Neuronal stem cell (in vitro differentiated cells): ENCODE measurements around the gene ARHGEF1.

ENCODE experiments used
- DNase-seq: peaks from one replicate; pipeline ENCODE4 v3.0.0-alpha.2; 2013; ENCODE audit warnings: low spot score
- H2AFZ ChIP-seq: one replicate; pipeline ENCODE4 v1.6.1; 2013; ENCODE audit warnings: mild to moderate bottlenecking, low read length, inconsistent platforms
- H2AK5ac ChIP-seq: 2 replicates; pipeline ENCODE4 v1.6.1; 2013; ENCODE audit warnings: low read depth, mild to moderate bottlenecking, inconsistent platforms, low read length, moderate library complexity, mixed read lengths
- H2BK120ac ChIP-seq: 2 replicates; pipeline ENCODE4 v1.6.1; 2013; ENCODE audit warnings: low read depth, mild to moderate bottlenecking, inconsistent platforms, low read length, moderate library complexity, mixed read lengths
- H2BK12ac ChIP-seq: one replicate; pipeline ENCODE4 v1.6.1; 2013; ENCODE audit warnings: low read length, inconsistent platforms
- H2BK15ac ChIP-seq: 2 replicates; pipeline ENCODE4 v1.6.1; 2013; ENCODE audit warnings: mild to moderate bottlenecking, low read length, inconsistent platforms, mixed read lengths
- H2BK5ac ChIP-seq: one replicate; pipeline ENCODE4 v1.6.1; 2013; ENCODE audit warnings: inconsistent platforms, mild to moderate bottlenecking, low read length, moderate library complexity
- H3K14ac ChIP-seq: one replicate; pipeline ENCODE4 v1.6.1; 2013; ENCODE audit warnings: low read length, inconsistent platforms
- H3K18ac ChIP-seq: 2 replicates; pipeline ENCODE4 v1.6.1; 2013; ENCODE audit warnings: low read length, inconsistent platforms
- H3K23ac ChIP-seq: 2 replicates; pipeline ENCODE4 v1.6.1; 2013; ENCODE audit warnings: low read depth, mild to moderate bottlenecking, mixed read lengths, low read length, inconsistent platforms; ENCODE audit not compliant: poor library complexity
- H3K27ac ChIP-seq: replicated peaks from 3 replicates; pipeline ENCODE4 v1.5.1; 2013; ENCODE audit warnings: low read length, inconsistent platforms
- H3K27me3 ChIP-seq, 3 experiments: 2 replicates each; pipeline ENCODE4 v1.6.1; 2013; ENCODE audit warnings: low read length in 3 of 3, mild to moderate bottlenecking in 2 of 3, inconsistent platforms in 1 of 3, low read depth in 1 of 3, mixed read lengths in 1 of 3, moderate library complexity in 1 of 3; ENCODE audit not compliant: control insufficient read depth in 3 of 3, insufficient read depth in 3 of 3
- H3K36me3 ChIP-seq, 2 donors: replicated peaks in 1 of 2; 2 replicates each; pipeline ENCODE4 v1.6.1; 2013; ENCODE audit warnings: low read length in 2 of 2; ENCODE audit not compliant: control insufficient read depth in 2 of 2, insufficient read depth in 2 of 2
- H3K4ac ChIP-seq: 2 replicates; pipeline ENCODE4 v1.6.1; 2013; ENCODE audit warnings: inconsistent platforms, mild to moderate bottlenecking, low read length, moderate library complexity
- H3K4me1 ChIP-seq, 2 donors: 1 replicate in 1 of 2; 2 replicates in 1 of 2; pipeline ENCODE4 v1.6.1; 2013; ENCODE audit warnings: low read length in 2 of 2, low read depth in 1 of 2; ENCODE audit not compliant: control insufficient read depth in 2 of 2, insufficient read depth in 1 of 2
- H3K4me2 ChIP-seq: one replicate; pipeline ENCODE4 v1.6.1; 2013; ENCODE audit warnings: mild to moderate bottlenecking, low read length, inconsistent platforms; ENCODE audit not compliant: insufficient read depth, poor library complexity, severe bottlenecking
- H3K4me3 ChIP-seq, 2 donors: 2 replicates each; pipeline ENCODE4 v1.5.1; 2013; ENCODE audit warnings: low read length in 2 of 2, mild to moderate bottlenecking in 2 of 2, inconsistent platforms in 1 of 2, moderate library complexity in 1 of 2
- H3K79me1 ChIP-seq: one replicate; pipeline ENCODE4 v1.6.1; 2013; ENCODE audit warnings: low read depth, mild to moderate bottlenecking, inconsistent platforms, low read length, moderate library complexity
- H3K9ac ChIP-seq: one replicate; pipeline ENCODE4 v1.6.1; 2013; ENCODE audit warnings: mild to moderate bottlenecking, low read depth, low read length, inconsistent platforms; ENCODE audit not compliant: poor library complexity
- H3K9me3 ChIP-seq, 2 donors: replicated peaks in 1 of 2; 2 replicates each; pipeline versions ENCODE3 to v1.6.1; 2013; ENCODE audit warnings: low read length in 2 of 2, mild to moderate bottlenecking in 2 of 2, inconsistent platforms in 1 of 2, low read depth in 1 of 2, mixed read lengths in 1 of 2, moderate library complexity in 1 of 2; ENCODE audit not compliant: control insufficient read depth in 2 of 2, insufficient read depth in 1 of 2
- H4K8ac ChIP-seq: one replicate; pipeline ENCODE4 v1.6.1; 2013; ENCODE audit warnings: low read depth, mild to moderate bottlenecking, inconsistent platforms, low read length, moderate library complexity
- H4K91ac ChIP-seq: one replicate; pipeline ENCODE4 v1.6.1; 2013; ENCODE audit warnings: low read length, low read depth, mild to moderate bottlenecking, inconsistent platforms; ENCODE audit not compliant: poor library complexity
- WGBS, 2 donors: extraction: QIAGEN DNeasy Blood & Tissue Kit; methylation state at CpG; one replicate each; pipeline ENCODE4 v1.1.7; 2013; ENCODE audit warnings: missing lambda C conversion rate in 2 of 2, mixed read lengths in 1 of 2; ENCODE audit not compliant: insufficient read length in 2 of 2, insufficient replicate concordance in 1 of 2; ENCODE audit errors: extremely low coverage in 2 of 2; 5-methylcytosine and 5-hydroxymethylcytosine counted together

The ARHGEF1 gene

GRCh38 chr19:41860419-41861115 is 22.4 kb upstream of the ARHGEF1 start:
- peak overlapping the region; percentile 99 for H2BK5ac ChIP-seq
- peaks cover 0 to 3% (median 0%) of the 10 kb centered on the region in 3 experiments for H3K27me3 ChIP-seq
- peaks cover 43 to 51% of the 10 kb centered on the region in 2 donors for H3K36me3 ChIP-seq
- H3K23ac ChIP-seq: peak overlapping the region; percentile 99
- H3K79me1 ChIP-seq: peaks cover 21% of the 10 kb centered on the region
- H2BK120ac ChIP-seq: no peak overlapping the region
- peak overlapping the region; percentile 99 for H3K9ac ChIP-seq
- no peak overlapping the region for H4K8ac ChIP-seq
- WGBS, 2 donors: no CpG with 5 or more reads among the region's 45 CpGs
- H3K18ac ChIP-seq: peak overlapping the region; percentile 92
- no peak overlapping the region for H2BK12ac ChIP-seq
- no peaks in the 10 kb centered on the region for H3K9me3 ChIP-seq
- no peak overlapping the region for H4K91ac ChIP-seq
- peak overlapping the region; percentile 26 for H3K27ac ChIP-seq
- peak overlapping the region; percentile 66 for H3K14ac ChIP-seq
- H2AK5ac ChIP-seq: peak overlapping the region; percentile 88
- no peak overlapping the region for H2BK15ac ChIP-seq
- peaks cover 16 to 21% of the 10 kb centered on the region in 2 donors for H3K4me1 ChIP-seq
- H2AFZ ChIP-seq: peak overlapping the region; percentile 90
- DNase-seq: no peak
- H3K4ac ChIP-seq: no peak overlapping the region
- H3K4me2 ChIP-seq: peak overlapping the region; percentile 72
- peak overlapping the region; percentile 95 to 98 for H3K4me3 ChIP-seq

DNA sequence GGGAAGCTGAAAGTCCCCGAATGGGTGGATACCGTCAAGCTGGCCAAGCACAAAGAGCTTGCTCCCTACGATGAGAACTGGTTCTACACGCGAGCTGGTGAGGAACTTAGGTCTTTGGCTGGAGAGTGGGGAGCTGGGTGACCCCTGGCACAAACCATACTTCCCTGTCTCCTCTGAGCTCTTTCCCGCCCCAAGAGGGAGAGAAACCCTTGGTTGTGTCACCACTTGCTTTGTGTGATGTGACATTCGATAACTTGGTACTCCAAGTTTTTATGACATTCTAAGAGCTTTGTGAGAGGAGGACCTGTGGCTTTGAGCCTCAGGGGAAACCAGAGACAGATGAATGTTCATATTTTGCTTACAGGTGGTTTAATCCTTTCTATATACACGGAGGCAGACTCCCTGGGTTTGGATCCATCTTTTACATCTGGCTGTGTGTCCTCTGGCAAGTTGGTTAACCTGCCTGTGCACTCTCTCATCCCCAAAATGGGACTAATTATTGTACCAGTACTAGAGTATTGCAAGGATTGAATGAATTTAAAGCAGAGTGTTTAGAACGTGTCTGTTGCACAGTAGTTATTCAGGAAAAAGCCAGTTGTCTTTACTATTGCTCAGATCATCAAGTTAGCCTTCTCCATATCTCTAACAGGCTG is 21.7 kb upstream of the ARHGEF1 start:
- Histone ChIP-seq H2BK5ac (no peak overlapping the region), H3K27me3 (no peaks in the 10 kb centered on the region), H3K36me3 (peaks cover 44 to 54% of the 10 kb centered on the region in 2 donors), H3K9ac (peak overlapping the region; percentile 99), H2AK5ac (no peak overlapping the region), H3K79me1 (peaks cover 22% of the 10 kb centered on the region), H3K18ac (no peak overlapping the region), H4K8ac (no peak overlapping the region), H3K14ac (no peak overlapping the region), H3K9me3 (no peaks in the 10 kb centered on the region), H3K4me1 (peaks cover 16 to 21% of the 10 kb centered on the region in 2 donors), H3K23ac (no peak overlapping the region), H3K4me2 (peak overlapping the region; percentile 72), H3K27ac (no peak overlapping the region), H2BK15ac (no peak overlapping the region), H2BK120ac (no peak overlapping the region), H2AFZ (no peak overlapping the region), H3K4ac (no peak overlapping the region), H2BK12ac (no peak overlapping the region), H3K4me3 (peak overlapping the region; percentile 95 to 98), H4K91ac (no peak overlapping the region)
- WGBS, 2 donors: no CpG with 5 or more reads among the region's 9 CpGs
- DNase-seq: no peak

- Histone ChIP-seq H3K4me3 (peak overlapping the region in 1 of 2 donors; percentile 98), H3K36me3 (peaks cover 48 to 59% of the 10 kb centered on the region in 2 donors), H3K27me3 (no peaks in the 10 kb centered on the region), H4K8ac (no peak overlapping the region), H3K4me1 (peaks cover 16 to 21% of the 10 kb centered on the region in 2 donors), H2BK15ac (no peak overlapping the region), H3K14ac (no peak overlapping the region), H3K9me3 (no peaks in the 10 kb centered on the region), H3K9ac (no peak overlapping the region), H2AK5ac (no peak overlapping the region), H2BK12ac (no peak overlapping the region), H3K4ac (no peak overlapping the region), H2BK5ac (no peak overlapping the region), H3K79me1 (peaks cover 25% of the 10 kb centered on the region), H2BK120ac (no peak overlapping the region), H3K23ac (no peak overlapping the region), H3K18ac (no peak overlapping the region), H3K4me2 (no peak overlapping the region), H4K91ac (no peak overlapping the region), H2AFZ (no peak overlapping the region), H3K27ac (no peak overlapping the region)
- WGBS, 2 donors: no CpG with 5 or more reads among the region's 9 CpGs
- DNase-seq: no peak
Measured at GRCh38 chr19:41861846-41862245, 21.1 kb upstream of the ARHGEF1 start.

DNA sequence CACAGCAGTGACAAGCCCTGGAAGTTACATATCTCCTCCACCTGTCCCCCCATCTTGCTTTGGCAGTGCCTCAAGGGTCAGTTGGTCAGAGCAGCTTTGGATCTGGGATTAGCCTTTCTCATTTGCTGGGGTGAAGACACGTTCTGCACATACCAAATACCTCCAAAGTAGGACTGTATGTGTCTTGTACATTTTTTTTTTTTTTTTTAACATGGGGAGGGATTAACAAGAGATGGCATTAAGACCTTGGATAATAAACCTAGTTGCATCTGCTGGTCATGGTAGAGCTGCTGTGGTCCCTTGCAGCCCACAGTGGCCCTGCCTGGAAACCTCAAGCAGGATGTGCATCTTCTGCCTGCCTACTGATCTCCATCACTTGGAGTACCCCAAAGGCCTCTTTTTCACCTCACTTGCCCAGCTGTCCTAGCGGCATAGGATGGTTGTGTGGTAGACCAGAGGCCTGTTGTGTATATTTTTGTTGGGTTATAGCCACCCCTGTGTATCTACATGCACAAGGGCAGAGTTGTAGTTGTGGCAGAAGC is 20.5 kb upstream of the ARHGEF1 start:
- no peak overlapping the region for H2BK5ac ChIP-seq
- no peak overlapping the region for H2BK120ac ChIP-seq
- H3K9ac ChIP-seq: no peak overlapping the region
- H4K8ac ChIP-seq: no peak overlapping the region
- H3K79me1 ChIP-seq: peaks cover 25% of the 10 kb centered on the region
- peaks cover 16 to 21% of the 10 kb centered on the region in 2 donors for H3K4me1 ChIP-seq
- H4K91ac ChIP-seq: no peak overlapping the region
- no peak for DNase-seq
- H3K27me3 ChIP-seq: no peaks in the 10 kb centered on the region
- H3K9me3 ChIP-seq: no peaks in the 10 kb centered on the region
- peak overlapping the region in 1 of 2 donors; percentile 36 for H3K4me3 ChIP-seq
- no CpG with 5 or more reads among the region's 2 CpGs for WGBS, 2 donors
- no peak overlapping the region for H2BK15ac ChIP-seq
- no peak overlapping the region for H2AK5ac ChIP-seq
- H3K4ac ChIP-seq: no peak overlapping the region
- H3K23ac ChIP-seq: no peak overlapping the region
- no peak overlapping the region for H3K4me2 ChIP-seq
- no peak overlapping the region for H3K18ac ChIP-seq
- no peak overlapping the region for H2BK12ac ChIP-seq
- no peak overlapping the region for H3K27ac ChIP-seq
- H3K36me3 ChIP-seq: peaks cover 51 to 65% of the 10 kb centered on the region in 2 donors
- H2AFZ ChIP-seq: no peak overlapping the region
- H3K14ac ChIP-seq: no peak overlapping the region
